SK-N-SH (cell line): ENCODE data around the gene CERS6.

ENCODE experiments used
- CTCF ChIP-seq: fragments of 200-600 bp; sonication (generic); IDR thresholded peaks from 2 replicates; pipeline ENCODE4 v1.6.1; 2017; ENCODE audit warnings: antibody characterized with exemption, mild to moderate bottlenecking, moderate library complexity
- EP300 ChIP-seq, 2 experiments: IDR thresholded peaks; 2 replicates each; pipeline versions ENCODE4 v1.4.0 to v1.6.1; 2012; ENCODE audit warnings: borderline replicate concordance in 1 of 2, low read depth in 1 of 2, low read length in 1 of 2
- EZH2phosphoT487 ChIP-seq: fragments of 200-600 bp; sonication (generic); IDR thresholded peaks from 2 replicates; pipeline ENCODE4 v1.6.1; 2017; ENCODE audit warnings: low read depth, mixed run types, mild to moderate bottlenecking, antibody characterized with exemption, moderate library complexity, borderline replicate concordance
- MAX ChIP-seq: IDR thresholded peaks from 2 replicates; pipeline ENCODE4 v1.4.0; 2012; ENCODE audit warnings: low read depth
- POLR2AphosphoS5 ChIP-seq: IDR thresholded peaks from 2 replicates; pipeline ENCODE4 v1.6.1; 2012; ENCODE audit warnings: low read depth, low read length
- SIN3A ChIP-seq: IDR thresholded peaks from 2 replicates; pipeline ENCODE4 v1.6.1; 2012; ENCODE audit warnings: low read depth, mild to moderate bottlenecking, low read length, moderate library complexity, borderline replicate concordance
- TCF12 ChIP-seq: IDR thresholded peaks from 2 replicates; pipeline ENCODE4 v1.4.0; 2012
- YY1 ChIP-seq: IDR thresholded peaks from 2 replicates; pipeline ENCODE4 v1.4.0; 2012; ENCODE audit warnings: low read depth, mild to moderate bottlenecking

GRCh38 chr2:168819050-168819715 lies 363.1 kb downstream of the CERS6 start:
- TF ChIP-seq CTCF (no peak), EP300 (IDR thresholded peaks at IDR 0.05; ENCODE audit: borderline replicate concordance in 1 of 2, low read depth in 1 of 2, low read length in 1 of 2) (no peak), YY1 (no peak), POLR2AphosphoS5 (no peak), MAX (no peak), TCF12 (no peak), EZH2phosphoT487 (no peak), SIN3A (no peak)
